Nephron (organoid): Measurements from ENCODE around the gene MSLN.

Source experiments
- H3K27ac Mint-ChIP-seq, 3 experiments: 2 replicates each; pipeline ENCODE4 v1.8.0; 2020; ENCODE audit warnings: mixed read lengths in 3 of 3, mild to moderate bottlenecking in 2 of 3, moderate library complexity in 1 of 3
- H3K27me3 Mint-ChIP-seq: 2 replicates; pipeline ENCODE4 v1.8.0; 2021; ENCODE audit warnings: low read depth, mild to moderate bottlenecking, moderate library complexity, mixed read lengths
- H3K36me3 Mint-ChIP-seq: 2 replicates; pipeline ENCODE4 v1.8.0; 2020; ENCODE audit warnings: low read depth, mixed read lengths
- H3K4me1 Mint-ChIP-seq: 2 replicates; pipeline ENCODE4 v1.8.0; 2020; ENCODE audit warnings: mixed read lengths
- H3K4me3 Mint-ChIP-seq, 3 experiments: 2 replicates each; pipeline ENCODE4 v1.8.0; 2020; ENCODE audit warnings: mild to moderate bottlenecking in 3 of 3, mixed read lengths in 3 of 3, moderate library complexity in 2 of 3
- H3K9me3 Mint-ChIP-seq: 2 replicates; pipeline ENCODE4 v1.8.0; 2020; ENCODE audit warnings: mixed read lengths
- CTCF ChIP-seq, 3 experiments: fragments of 200-600 bp; sonication (generic); IDR thresholded peaks; one replicate each; pipeline ENCODE4 v1.5.0; 2021; ENCODE audit warnings: antibody characterized with exemption in 3 of 3; ENCODE audit not compliant: unreplicated experiment in 3 of 3

MSLN gene

GRCh38 chr16:714558-715476 is 45.7 kb upstream of the MSLN start, which contains the start of gene METRN:
Gene METRN, plus strand, starts transcription at chr16:715118. Its CDS starts 172 bp downstream, at chr16:715290.
- Mint-ChIP-seq H3K9me3 (no peaks in the 10 kb centered on the region), H3K27me3 (peaks cover 31% of the 10 kb centered on the region), H3K27ac (no peak within 1 kb of the TSS), H3K4me3 (peak within 1 kb of the TSS; percentile 78 to 80 (median 78)), H3K36me3 (no peaks in the 10 kb centered on the region), H3K4me1 (peaks cover 10% of the 10 kb centered on the region)
- no peak for TF ChIP-seq CTCF (IDR thresholded peaks at IDR 0.05; ENCODE audit: unreplicated experiment in 3 of 3)

GRCh38 chr16:715477-716199 is 44.9 kb upstream of the MSLN start:
- Mint-ChIP-seq H3K4me3 (peak overlapping the region; percentile 78 to 80 (median 78)), H3K4me1 (peaks cover 15% of the 10 kb centered on the region), H3K27ac (no peak overlapping the region), H3K36me3 (no peaks in the 10 kb centered on the region), H3K27me3 (peaks cover 26% of the 10 kb centered on the region), H3K9me3 (no peaks in the 10 kb centered on the region)
- TF ChIP-seq CTCF (IDR thresholded peaks at IDR 0.05; ENCODE audit: unreplicated experiment in 3 of 3), result peak in 1 of 3 experiments; percentile 17

GRCh38 chr16:716200-716568 is 44.4 kb upstream of the MSLN start:
- H3K4me1 Mint-ChIP-seq, result peaks cover 15% of the 10 kb centered on the region
- TF ChIP-seq CTCF (IDR thresholded peaks at IDR 0.05; ENCODE audit: unreplicated experiment in 3 of 3), result no peak
- no peaks in the 10 kb centered on the region for H3K36me3 Mint-ChIP-seq
- no peaks in the 10 kb centered on the region for H3K9me3 Mint-ChIP-seq
- H3K27me3 Mint-ChIP-seq, result peaks cover 23% of the 10 kb centered on the region
- peak overlapping the region; percentile 78 to 80 (median 78) for H3K4me3 Mint-ChIP-seq
- peak overlapping the region in 1 of 3 experiments; percentile 63 for H3K27ac Mint-ChIP-seq

- Mint-ChIP-seq H3K4me1 (peaks cover 15% of the 10 kb centered on the region), H3K36me3 (no peaks in the 10 kb centered on the region), H3K27me3 (peaks cover 21% of the 10 kb centered on the region), H3K27ac (no peak overlapping the region), H3K9me3 (no peaks in the 10 kb centered on the region), H3K4me3 (peak overlapping the region; percentile 78 to 80 (median 78))
- no peak for TF ChIP-seq CTCF (IDR thresholded peaks at IDR 0.05; ENCODE audit: unreplicated experiment in 3 of 3)
These were observed 43.7 kb upstream of the MSLN start for GRCh38 chr16:716768-717325.

GRCh38 chr16:717450-718245 is 42.9 kb upstream of the MSLN start:
- Mint-ChIP-seq H3K4me1 (peaks cover 14% of the 10 kb centered on the region), H3K36me3 (no peaks in the 10 kb centered on the region), H3K9me3 (no peaks in the 10 kb centered on the region), H3K27me3 (peaks cover 19% of the 10 kb centered on the region), H3K27ac (no peak overlapping the region), H3K4me3 (peak overlapping the region in 1 of 3 experiments; percentile 30)
- no peak for TF ChIP-seq CTCF (IDR thresholded peaks at IDR 0.05; ENCODE audit: unreplicated experiment in 3 of 3)
